Embryonic facial prominence (tissue), 1 donor: ENCODE measurements around the gene FOXP2.

ENCODE experiments used
- DNase-seq: peaks from one replicate; pipeline ENCODE4 v3.0.0-alpha.2; 2016; ENCODE audit errors: extremely low spot score

Gene FOXP2

GRCh38 chr7:114653364-114654088 is 238.9 kb downstream of the FOXP2 start:
- DNase-seq = no peak

- no peak for DNase-seq
Measured at GRCh38 chr7:114656466-114656865, 241.9 kb downstream of the FOXP2 start.

- DNase-seq = no peak
Measured at GRCh38 chr7:114657279-114657678, 242.7 kb downstream of the FOXP2 start.

GRCh38 chr7:114658216-114658615 is 243.6 kb downstream of the FOXP2 start:
- no peak for DNase-seq

- no peak for DNase-seq
Measured at GRCh38 chr7:114659409-114660125, 245.0 kb downstream of the FOXP2 start.

GRCh38 chr7:114660126-114660486 is 245.5 kb downstream of the FOXP2 start:
- no peak for DNase-seq

- no peak for DNase-seq
Measured at GRCh38 chr7:114660753-114661152, 246.1 kb downstream of the FOXP2 start.

- no peak for DNase-seq
Measured at GRCh38 chr7:114662002-114662677, 247.5 kb downstream of the FOXP2 start.

GRCh38 chr7:114663502-114663901 is 248.9 kb downstream of the FOXP2 start:
- DNase-seq = no peak

- no peak for DNase-seq
Measured at GRCh38 chr7:114670676-114671075, 256.1 kb downstream of the FOXP2 start.

- DNase-seq = no peak
Measured at GRCh38 chr7:114671563-114672123, 257.0 kb downstream of the FOXP2 start.

GRCh38 chr7:114678116-114678515 is 263.5 kb downstream of the FOXP2 start:
- DNase-seq = no peak

- no peak for DNase-seq
Measured at GRCh38 chr7:114687238-114687637, 272.6 kb downstream of the FOXP2 start.

- no peak for DNase-seq
Measured at GRCh38 chr7:114688443-114689055, 273.9 kb downstream of the FOXP2 start.

GRCh38 chr7:114689406-114689805 is 274.8 kb downstream of the FOXP2 start:
- no peak for DNase-seq

- DNase-seq = no peak
Measured at GRCh38 chr7:114691605-114692004, 277.0 kb downstream of the FOXP2 start.

GRCh38 chr7:114695182-114695581 is 280.6 kb downstream of the FOXP2 start:
- DNase-seq = no peak

GRCh38 chr7:114700247-114700928 is 285.8 kb downstream of the FOXP2 start:
- DNase-seq = no peak

- no peak for DNase-seq
Measured at GRCh38 chr7:114703677-114704076, 289.1 kb downstream of the FOXP2 start.

- DNase-seq = no peak
Measured at GRCh38 chr7:114708646-114709045, 294.0 kb downstream of the FOXP2 start.

GRCh38 chr7:114710499-114710898 is 295.9 kb downstream of the FOXP2 start:
- DNase-seq = no peak
